SK-N-SH treated with all-trans-retinoic acid at 6 μM for 48 hours (cell line): ENCODE results near the gene FST.

Experiments used
- ATAC-seq: fragments of 200-7000 bp; cut with Tn5 transposase; 3 replicates; pipeline ENCODE4 v1.9.1; 2020; ENCODE audit warnings: mild to moderate bottlenecking, moderate library complexity
- ARNTL ChIP-seq: fragments of 450-650 bp; formaldehyde crosslinking; IDR thresholded peaks from 2 replicates; pipeline ENCODE4 v1.5.0; 2020; ENCODE audit warnings: low read depth, mild to moderate bottlenecking, moderate library complexity, borderline replicate concordance
- ESRRG ChIP-seq: fragments of 250-450 bp; sonication (Bioruptor Pico); IDR thresholded peaks from 2 replicates; pipeline ENCODE4 v1.6.1; 2021; ENCODE audit warnings: mild to moderate bottlenecking
- PPARA ChIP-seq: fragments of 250-450 bp; sonication (Bioruptor Pico); IDR thresholded peaks from 2 replicates; pipeline ENCODE4 v1.5.0; 2020; ENCODE audit warnings: mild to moderate bottlenecking, borderline replicate concordance
- RARB ChIP-seq: fragments of 250-450 bp; sonication (Bioruptor Pico); IDR thresholded peaks from 2 replicates; pipeline ENCODE4 v1.8.0; 2021; ENCODE audit warnings: mild to moderate bottlenecking, moderate library complexity
- TCF4 ChIP-seq: fragments of 250-450 bp; sonication (Bioruptor Pico); IDR thresholded peaks from 2 replicates; pipeline ENCODE4 v1.8.0; 2021; ENCODE audit warnings: mild to moderate bottlenecking, moderate library complexity, borderline replicate concordance
- ZC3H10 ChIP-seq: fragments of 250-450 bp; sonication (Bioruptor Pico); IDR thresholded peaks from 2 replicates; pipeline ENCODE4 v1.5.1; 2021; ENCODE audit warnings: mild to moderate bottlenecking, moderate library complexity
- ZFP3 ChIP-seq: fragments of 250-450 bp; sonication (Bioruptor Pico); IDR thresholded peaks from 2 replicates; pipeline ENCODE4 v1.5.0; 2020; ENCODE audit warnings: mild to moderate bottlenecking, moderate library complexity
- ZFP30 ChIP-seq: fragments of 450-650 bp; formaldehyde crosslinking; IDR thresholded peaks from 2 replicates; pipeline ENCODE4 v1.5.0; 2022; ENCODE audit warnings: mild to moderate bottlenecking, moderate library complexity
- ZNF8 ChIP-seq: fragments of 450-650 bp; formaldehyde crosslinking; IDR thresholded peaks from 2 replicates; pipeline ENCODE4 v1.5.0; 2020; ENCODE audit warnings: mild to moderate bottlenecking, moderate library complexity
- TF ChIP-seq, protein P1 (sequence below): fragments of 250-450 bp; sonication (Bioruptor Pico); IDR thresholded peaks from 2 replicates; pipeline ENCODE4 v1.5.1; 2021; ENCODE audit warnings: mild to moderate bottlenecking, moderate library complexity
- TF ChIP-seq, protein P2 (sequence below): fragments of 250-450 bp; sonication (Bioruptor Pico); IDR thresholded peaks from 2 replicates; pipeline ENCODE4 v1.5.0; 2020; ENCODE audit warnings: mild to moderate bottlenecking, moderate library complexity
- TF ChIP-seq, protein P3 (sequence below): fragments of 250-450 bp; sonication (Bioruptor Pico); IDR thresholded peaks from 2 replicates; pipeline ENCODE4 v1.5.1; 2020; ENCODE audit warnings: low read depth, mild to moderate bottlenecking, moderate library complexity

FST gene

DNA sequence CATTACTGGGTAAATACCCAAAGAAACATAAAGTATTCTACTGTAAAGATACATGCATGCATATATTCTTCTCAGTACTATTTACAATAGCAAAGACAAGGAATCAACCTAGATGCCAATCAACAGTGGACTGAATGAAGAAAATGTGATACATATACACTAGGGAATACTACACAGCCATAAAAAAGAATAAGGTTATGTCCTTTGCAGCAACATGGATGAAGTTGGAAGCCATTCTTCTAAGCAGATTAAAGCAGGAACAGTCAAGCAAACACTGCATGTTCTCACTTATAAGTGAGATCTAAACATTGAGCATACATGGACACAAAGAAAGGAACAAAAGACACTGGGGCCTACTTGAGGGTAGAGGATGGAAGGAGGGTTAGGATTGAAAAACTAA lies 40.4 kb downstream of the FST start:
- ATAC-seq: no peak
- no peak for TF ChIP-seq TCF4 (CRISPR knock-in tag)
- TF ChIP-seq, protein P1, sequence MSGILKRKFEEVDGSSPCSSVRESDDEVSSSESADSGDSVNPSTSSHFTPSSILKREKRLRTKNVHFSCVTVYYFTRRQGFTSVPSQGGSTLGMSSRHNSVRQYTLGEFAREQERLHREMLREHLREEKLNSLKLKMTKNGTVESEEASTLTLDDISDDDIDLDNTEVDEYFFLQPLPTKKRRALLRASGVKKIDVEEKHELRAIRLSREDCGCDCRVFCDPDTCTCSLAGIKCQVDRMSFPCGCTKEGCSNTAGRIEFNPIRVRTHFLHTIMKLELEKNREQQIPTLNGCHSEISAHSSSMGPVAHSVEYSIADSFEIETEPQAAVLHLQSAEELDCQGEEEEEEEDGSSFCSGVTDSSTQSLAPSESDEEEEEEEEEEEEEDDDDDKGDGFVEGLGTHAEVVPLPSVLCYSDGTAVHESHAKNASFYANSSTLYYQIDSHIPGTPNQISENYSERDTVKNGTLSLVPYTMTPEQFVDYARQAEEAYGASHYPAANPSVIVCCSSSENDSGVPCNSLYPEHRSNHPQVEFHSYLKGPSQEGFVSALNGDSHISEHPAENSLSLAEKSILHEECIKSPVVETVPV (CRISPR knock-in tag): no peak
- no peak for TF ChIP-seq ZFP3 (CRISPR knock-in tag)
- TF ChIP-seq PPARA: no peak
- TF ChIP-seq, protein P2, sequence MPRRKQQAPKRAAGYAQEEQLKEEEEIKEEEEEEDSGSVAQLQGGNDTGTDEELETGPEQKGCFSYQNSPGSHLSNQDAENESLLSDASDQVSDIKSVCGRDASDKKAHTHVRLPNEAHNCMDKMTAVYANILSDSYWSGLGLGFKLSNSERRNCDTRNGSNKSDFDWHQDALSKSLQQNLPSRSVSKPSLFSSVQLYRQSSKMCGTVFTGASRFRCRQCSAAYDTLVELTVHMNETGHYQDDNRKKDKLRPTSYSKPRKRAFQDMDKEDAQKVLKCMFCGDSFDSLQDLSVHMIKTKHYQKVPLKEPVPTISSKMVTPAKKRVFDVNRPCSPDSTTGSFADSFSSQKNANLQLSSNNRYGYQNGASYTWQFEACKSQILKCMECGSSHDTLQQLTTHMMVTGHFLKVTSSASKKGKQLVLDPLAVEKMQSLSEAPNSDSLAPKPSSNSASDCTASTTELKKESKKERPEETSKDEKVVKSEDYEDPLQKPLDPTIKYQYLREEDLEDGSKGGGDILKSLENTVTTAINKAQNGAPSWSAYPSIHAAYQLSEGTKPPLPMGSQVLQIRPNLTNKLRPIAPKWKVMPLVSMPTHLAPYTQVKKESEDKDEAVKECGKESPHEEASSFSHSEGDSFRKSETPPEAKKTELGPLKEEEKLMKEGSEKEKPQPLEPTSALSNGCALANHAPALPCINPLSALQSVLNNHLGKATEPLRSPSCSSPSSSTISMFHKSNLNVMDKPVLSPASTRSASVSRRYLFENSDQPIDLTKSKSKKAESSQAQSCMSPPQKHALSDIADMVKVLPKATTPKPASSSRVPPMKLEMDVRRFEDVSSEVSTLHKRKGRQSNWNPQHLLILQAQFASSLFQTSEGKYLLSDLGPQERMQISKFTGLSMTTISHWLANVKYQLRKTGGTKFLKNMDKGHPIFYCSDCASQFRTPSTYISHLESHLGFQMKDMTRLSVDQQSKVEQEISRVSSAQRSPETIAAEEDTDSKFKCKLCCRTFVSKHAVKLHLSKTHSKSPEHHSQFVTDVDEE (CRISPR knock-in tag): no peak
- TF ChIP-seq ARNTL (CRISPR knock-in tag): no peak
- TF ChIP-seq RARB (CRISPR knock-in tag): no peak
- TF ChIP-seq ZFP30 (CRISPR knock-in tag): no peak
- TF ChIP-seq ZC3H10 (CRISPR knock-in tag): no peak
- TF ChIP-seq ESRRG (CRISPR knock-in tag): no peak
- TF ChIP-seq, protein P3, sequence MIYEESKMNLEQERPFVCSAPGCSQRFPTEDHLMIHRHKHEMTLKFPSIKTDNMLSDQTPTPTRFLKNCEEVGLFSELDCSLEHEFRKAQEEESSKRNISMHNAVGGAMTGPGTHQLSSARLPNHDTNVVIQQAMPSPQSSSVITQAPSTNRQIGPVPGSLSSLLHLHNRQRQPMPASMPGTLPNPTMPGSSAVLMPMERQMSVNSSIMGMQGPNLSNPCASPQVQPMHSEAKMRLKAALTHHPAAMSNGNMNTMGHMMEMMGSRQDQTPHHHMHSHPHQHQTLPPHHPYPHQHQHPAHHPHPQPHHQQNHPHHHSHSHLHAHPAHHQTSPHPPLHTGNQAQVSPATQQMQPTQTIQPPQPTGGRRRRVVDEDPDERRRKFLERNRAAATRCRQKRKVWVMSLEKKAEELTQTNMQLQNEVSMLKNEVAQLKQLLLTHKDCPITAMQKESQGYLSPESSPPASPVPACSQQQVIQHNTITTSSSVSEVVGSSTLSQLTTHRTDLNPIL (CRISPR knock-in tag): no peak
- no peak for TF ChIP-seq ZNF8
- TF ChIP-seq, all 23 proteins: peak for 0
